GM12874 (cell line): ENCODE measurements around the gene PARP12.

Source experiments
- TF ChIP-seq, protein P1 (sequence below): IDR thresholded peaks from 2 replicates; pipeline ENCODE4 v1.5.1; 2011; ENCODE audit warnings: low read depth, mild to moderate bottlenecking, control low read depth, low read length, moderate library complexity; ENCODE audit not compliant: insufficient read depth

The PARP12 gene

DNA sequence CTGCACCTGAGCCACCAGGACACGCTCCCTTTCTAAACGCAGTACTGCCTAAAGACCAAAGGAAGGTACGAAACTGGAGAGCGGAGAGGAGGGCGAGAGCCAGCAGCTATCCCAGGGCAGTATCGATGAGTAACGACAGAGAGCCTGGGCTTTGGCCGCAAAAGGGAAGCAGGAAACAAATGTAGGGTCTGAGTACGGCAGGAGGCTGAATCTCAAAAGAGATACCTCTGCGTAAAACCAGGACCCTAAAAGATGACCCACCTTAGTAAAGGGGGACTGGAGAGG lies 20.4 kb downstream of the PARP12 start:
- TF ChIP-seq, protein P1, sequence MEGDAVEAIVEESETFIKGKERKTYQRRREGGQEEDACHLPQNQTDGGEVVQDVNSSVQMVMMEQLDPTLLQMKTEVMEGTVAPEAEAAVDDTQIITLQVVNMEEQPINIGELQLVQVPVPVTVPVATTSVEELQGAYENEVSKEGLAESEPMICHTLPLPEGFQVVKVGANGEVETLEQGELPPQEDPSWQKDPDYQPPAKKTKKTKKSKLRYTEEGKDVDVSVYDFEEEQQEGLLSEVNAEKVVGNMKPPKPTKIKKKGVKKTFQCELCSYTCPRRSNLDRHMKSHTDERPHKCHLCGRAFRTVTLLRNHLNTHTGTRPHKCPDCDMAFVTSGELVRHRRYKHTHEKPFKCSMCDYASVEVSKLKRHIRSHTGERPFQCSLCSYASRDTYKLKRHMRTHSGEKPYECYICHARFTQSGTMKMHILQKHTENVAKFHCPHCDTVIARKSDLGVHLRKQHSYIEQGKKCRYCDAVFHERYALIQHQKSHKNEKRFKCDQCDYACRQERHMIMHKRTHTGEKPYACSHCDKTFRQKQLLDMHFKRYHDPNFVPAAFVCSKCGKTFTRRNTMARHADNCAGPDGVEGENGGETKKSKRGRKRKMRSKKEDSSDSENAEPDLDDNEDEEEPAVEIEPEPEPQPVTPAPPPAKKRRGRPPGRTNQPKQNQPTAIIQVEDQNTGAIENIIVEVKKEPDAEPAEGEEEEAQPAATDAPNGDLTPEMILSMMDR = no peak

DNA sequence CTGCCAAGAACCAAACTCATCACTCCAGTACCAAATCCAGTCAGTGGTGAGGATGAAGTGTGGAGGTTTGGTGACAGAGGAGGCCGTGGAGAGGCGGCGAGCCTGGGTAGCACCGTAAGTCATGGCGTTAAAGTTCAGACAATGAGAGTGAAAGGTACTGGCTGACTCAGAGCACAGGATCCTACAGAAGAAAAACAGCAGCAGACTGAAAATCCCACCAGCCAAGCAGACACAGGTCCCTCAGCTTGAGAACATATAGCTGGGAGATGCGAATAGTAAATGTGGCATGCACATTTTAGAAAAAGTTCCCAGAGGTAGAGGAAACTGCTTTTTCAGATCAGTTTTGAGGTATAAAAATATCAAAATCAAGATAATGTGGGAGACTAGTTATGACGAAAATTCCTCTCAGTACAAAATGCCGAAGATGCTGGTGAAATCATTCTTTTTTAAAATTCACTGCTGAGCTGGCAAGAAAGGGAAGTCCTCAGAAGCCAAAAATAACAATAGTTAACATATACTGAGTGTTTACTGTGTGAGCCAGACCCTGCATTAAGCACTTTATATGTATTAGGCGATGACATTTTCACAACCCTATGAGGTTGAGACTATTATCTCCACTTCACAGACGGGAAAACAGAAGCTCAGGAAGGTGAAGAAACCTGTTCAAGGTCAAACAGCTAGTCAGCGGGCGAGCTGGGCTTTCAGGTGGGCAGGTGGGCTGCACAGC lies 20.9 kb downstream of the PARP12 start:
- TF ChIP-seq, protein P1 = no peak

DNA sequence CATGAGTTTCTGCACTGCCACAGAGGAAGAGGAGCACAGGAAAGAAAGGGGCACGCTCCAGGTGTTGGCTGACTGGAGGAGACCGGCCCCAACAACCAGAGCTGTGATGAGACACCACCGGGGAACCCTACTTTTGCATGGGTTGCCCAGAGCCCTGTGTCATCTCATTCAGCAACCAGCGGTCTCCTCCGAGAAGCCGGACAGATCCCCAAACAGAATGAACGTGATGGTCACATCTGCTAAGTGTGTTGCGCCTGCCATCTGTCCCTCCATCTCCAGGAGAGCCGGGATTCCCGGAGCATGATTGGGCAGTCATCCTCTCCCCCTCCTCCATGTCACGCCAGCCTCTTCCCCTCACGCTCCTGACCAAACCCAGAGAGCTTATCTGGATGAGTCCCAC lies 22.9 kb downstream of the PARP12 start:
- TF ChIP-seq, protein P1 = no peak

- TF ChIP-seq, protein P1 = no peak
Measured at GRCh38 chr7:140039066-140039465, 23.7 kb downstream of the PARP12 start.

DNA sequence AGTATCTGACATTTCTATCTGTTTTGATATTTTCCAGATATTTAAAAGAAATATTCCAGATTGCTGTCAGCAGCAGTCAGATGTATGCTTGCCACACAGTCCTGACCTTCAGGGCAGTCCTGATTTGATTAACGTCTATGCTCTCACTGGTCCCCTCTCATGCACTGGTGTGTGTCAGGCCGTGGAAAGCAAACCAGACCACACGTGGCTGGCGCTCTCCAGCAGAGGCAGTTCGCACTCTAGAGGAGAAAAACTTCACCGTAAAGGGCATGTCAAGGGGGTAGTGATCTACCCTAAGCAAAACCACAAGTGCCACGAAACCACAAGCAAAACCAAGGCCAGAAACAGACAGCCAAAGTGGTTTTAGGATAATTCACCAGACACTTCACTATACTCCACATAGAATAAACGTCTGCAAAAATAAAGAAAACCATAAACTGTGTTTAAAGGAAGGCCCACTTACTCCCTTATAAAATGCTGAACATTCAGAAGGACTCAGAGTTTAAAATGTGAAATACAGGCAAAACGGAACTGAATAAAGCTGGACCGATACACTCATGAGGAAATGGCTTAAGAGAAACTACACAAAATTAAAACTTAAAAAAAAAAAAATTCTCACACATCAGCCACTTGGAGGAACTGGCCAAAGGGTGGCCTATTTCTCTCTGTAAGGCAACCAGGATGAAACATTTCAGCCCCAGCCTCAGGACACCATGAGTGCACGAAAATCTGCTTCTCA lies 26.4 kb downstream of the PARP12 start:
- TF ChIP-seq, protein P1 = no peak

GRCh38 chr7:140035400-140036223 lies 27.1 kb downstream of the PARP12 start:
- TF ChIP-seq, protein P1 = no peak

DNA sequence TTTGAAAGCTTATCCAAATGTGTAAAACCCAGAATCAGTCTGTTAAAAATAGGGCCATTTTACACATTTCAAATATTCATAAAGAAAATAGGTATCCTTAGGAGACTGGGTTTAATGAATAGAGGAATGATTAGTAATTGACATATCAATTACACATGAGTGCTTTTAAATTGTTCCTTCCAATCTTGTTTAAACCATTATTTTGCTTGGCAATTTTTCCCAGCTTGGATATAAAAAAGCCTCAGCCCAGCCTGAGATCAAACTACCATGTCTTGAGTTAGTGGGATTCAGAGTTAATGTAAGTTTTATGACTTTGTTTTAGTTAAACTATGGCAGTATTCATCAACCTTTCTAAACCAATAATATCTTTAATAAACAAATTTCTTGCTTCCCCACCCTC lies 28.3 kb downstream of the PARP12 start:
- TF ChIP-seq, protein P1 = no peak
